ENCODE data around the gene SLC9A9. TPM values are rescaled to one million over a fixed set of nuclear protein-coding genes. Genes with fewer than 3 reads are reported as not detected.

The SLC9A9 gene
- total RNA-seq, 4 donors from 2014 or later, result 15.1 to 41.1 (median 20.7) TPM

- TF ChIP-seq, protein P1, sequence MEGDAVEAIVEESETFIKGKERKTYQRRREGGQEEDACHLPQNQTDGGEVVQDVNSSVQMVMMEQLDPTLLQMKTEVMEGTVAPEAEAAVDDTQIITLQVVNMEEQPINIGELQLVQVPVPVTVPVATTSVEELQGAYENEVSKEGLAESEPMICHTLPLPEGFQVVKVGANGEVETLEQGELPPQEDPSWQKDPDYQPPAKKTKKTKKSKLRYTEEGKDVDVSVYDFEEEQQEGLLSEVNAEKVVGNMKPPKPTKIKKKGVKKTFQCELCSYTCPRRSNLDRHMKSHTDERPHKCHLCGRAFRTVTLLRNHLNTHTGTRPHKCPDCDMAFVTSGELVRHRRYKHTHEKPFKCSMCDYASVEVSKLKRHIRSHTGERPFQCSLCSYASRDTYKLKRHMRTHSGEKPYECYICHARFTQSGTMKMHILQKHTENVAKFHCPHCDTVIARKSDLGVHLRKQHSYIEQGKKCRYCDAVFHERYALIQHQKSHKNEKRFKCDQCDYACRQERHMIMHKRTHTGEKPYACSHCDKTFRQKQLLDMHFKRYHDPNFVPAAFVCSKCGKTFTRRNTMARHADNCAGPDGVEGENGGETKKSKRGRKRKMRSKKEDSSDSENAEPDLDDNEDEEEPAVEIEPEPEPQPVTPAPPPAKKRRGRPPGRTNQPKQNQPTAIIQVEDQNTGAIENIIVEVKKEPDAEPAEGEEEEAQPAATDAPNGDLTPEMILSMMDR (IDR thresholded peaks at IDR 0.05; ENCODE audit: low read depth), result no peak
Observed at GRCh38 chr3:143559296-143559695, 289.0 kb downstream of the SLC9A9 start.

GRCh38 chr3:143552851-143553250, 295.4 kb downstream of the SLC9A9 start:
- TF ChIP-seq, protein P1 (IDR thresholded peaks at IDR 0.05; ENCODE audit: low read depth), result no peak

DNA sequence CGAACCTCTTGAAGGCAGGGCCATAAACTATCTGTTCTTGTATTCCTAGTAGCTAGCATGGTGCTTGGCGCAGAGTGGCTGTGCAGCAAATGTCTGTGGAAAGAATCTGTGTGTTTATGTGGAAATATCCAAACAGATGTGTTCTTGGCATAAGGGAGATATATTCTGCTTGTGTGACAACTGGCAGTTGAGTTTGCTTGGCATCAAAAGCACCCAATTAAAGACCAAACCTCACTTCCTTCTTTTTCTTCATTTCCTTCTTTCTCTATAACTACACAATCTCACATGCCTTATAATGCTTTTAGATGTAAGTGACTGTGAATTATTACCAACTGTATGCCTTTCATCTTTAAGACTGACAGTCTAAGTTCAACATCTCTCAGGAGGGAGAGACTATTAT, 296.5 kb downstream of the SLC9A9 start:
- TF ChIP-seq, protein P1 (IDR thresholded peaks at IDR 0.05; ENCODE audit: low read depth), result no peak

- TF ChIP-seq, protein P1 (IDR thresholded peaks at IDR 0.05; ENCODE audit: low read depth), result no peak
Observed at GRCh38 chr3:143548861-143549497, 299.3 kb downstream of the SLC9A9 start.

DNA sequence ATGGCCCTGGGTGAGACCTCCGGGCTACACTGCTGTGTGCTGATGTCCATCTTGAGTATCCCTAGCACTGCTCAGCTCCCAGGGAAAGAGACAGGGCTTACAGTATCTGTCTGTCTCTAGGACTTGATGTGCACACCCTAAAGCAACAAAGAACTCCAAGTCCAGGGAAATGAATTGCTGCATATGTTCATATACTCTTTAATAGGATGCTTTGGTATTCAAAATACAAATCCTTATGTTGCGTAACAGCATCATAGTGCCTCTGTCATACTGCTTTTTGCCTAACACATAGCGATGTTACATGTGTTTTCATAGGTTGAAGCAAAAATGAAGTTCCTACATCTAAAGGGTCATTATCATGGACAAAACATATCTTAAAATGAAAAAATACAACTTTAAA, 299.9 kb downstream of the SLC9A9 start:
- TF ChIP-seq, protein P1 (IDR thresholded peaks at IDR 0.05; ENCODE audit: low read depth), result no peak

- TF ChIP-seq, protein P1 (IDR thresholded peaks at IDR 0.05; ENCODE audit: low read depth), result no peak
Observed at GRCh38 chr3:143538577-143538981, 309.7 kb downstream of the SLC9A9 start.

- TF ChIP-seq, protein P1 (IDR thresholded peaks at IDR 0.05; ENCODE audit: low read depth), result no peak
Observed at GRCh38 chr3:143538061-143538460, 310.2 kb downstream of the SLC9A9 start.
